Activated gamma-delta T cell (primary cell): ENCODE measurements around the gene SNX33.
"Not testable (repeated sequence)": the region's sequence is repeated elsewhere in the genome, so short reads cannot be mapped to it uniquely, and the experiment has no call there.

Experiments used
- DNase-seq: peaks from one replicate; lab custom pipeline; 2025; lab: John Stamatoyannopoulos, UW

The SNX33 gene

GRCh38 chr15:75699961-75700874 lies 52.5 kb downstream of the SNX33 start:
- not testable (repeated sequence) for DNase-seq

GRCh38 chr15:75701071-75702003 lies 53.6 kb downstream of the SNX33 start:
- DNase-seq = not testable (repeated sequence)

- DNase-seq = no peak
These were observed 54.7 kb downstream of the SNX33 start for GRCh38 chr15:75702436-75702835.

GRCh38 chr15:75703440-75704262 lies 55.9 kb downstream of the SNX33 start:
- DNase-seq = not testable (repeated sequence)

DNA sequence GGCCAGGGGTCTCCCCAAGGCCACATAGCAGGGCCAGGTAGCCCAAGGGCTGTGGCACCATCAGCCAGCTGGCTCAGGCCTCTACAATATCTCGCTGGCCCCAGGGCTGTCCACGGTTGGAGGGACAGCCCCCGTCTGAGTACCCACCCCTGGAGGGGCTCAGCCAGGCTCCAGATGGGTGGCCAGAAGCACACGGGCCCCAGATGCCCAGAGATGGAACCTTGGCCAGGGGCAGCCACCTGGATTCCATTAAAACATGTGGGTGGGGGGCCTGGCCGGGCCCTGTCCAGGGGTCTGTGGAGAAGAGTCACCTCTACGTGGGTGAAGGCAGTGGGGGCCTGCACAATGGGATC lies 56.5 kb downstream of the SNX33 start:
- DNase-seq = no peak

DNA sequence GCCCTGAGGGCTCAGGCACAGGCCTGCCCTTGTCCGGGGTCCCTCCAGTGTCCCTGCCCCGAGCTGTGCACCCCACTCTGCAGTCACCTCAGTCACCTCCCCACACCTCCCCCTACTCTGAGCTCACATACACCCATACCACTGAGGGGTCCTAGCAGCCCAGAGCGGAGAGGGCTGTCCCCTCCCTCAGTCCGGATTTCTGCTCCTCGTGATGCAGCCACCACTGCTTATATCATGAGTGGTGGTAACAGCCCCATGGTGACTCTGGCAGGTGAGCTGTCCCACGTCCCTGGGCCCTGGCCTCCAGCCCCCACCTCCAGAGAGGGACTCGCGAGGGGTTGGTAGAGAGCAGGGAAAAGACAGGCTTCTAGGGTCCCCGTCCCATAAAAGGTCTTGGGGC lies 56.9 kb downstream of the SNX33 start:
- no peak for DNase-seq

DNA sequence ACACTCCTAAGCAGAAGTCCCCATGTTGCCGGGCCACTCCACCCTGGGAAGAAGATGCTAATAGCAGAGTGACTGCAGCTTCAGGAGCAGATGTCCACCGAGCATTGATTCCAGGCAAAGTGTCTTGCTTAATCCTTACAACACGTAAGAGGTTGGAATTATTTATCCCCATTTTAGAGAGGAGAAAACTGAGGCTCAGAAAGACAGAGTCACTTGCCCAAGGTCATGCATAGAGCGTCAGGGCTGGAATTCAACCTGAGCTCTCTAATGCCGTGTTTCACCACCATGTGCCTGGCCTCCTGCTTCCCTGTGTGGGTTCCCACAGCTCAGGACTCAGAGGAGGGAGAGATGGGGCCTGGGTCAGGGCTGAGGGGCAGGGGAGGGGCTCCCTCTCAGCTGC lies 57.7 kb downstream of the SNX33 start:
- DNase-seq = not testable (repeated sequence)

- no peak for DNase-seq
These were observed 58.4 kb downstream of the SNX33 start for GRCh38 chr15:75705854-75706681.

GRCh38 chr15:75706682-75706954 lies 58.9 kb downstream of the SNX33 start:
- DNase-seq = no peak

DNA sequence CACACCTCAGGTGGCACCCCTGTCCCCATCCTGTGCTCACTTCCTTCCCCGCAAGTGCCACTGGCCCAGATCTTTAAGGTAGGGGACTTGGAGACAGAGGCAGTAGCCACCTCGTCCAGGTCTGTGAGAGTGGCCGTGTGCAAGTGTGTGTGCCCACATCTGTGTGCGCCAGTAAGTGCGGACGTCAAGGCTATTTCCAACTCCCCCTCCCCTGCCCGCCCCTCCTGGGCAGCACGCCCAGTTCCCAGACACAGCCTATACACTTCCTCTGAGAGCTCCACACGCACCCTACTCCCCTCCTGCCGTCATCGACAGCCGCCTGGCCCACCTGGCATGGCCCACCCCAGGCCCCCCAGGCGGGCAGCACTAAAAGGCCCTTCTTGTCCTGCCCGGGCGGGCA lies 61.7 kb downstream of the SNX33 start:
- not testable (repeated sequence) for DNase-seq

GRCh38 chr15:75710874-75711273 lies 63.2 kb downstream of the SNX33 start:
- not testable (repeated sequence) for DNase-seq

DNA sequence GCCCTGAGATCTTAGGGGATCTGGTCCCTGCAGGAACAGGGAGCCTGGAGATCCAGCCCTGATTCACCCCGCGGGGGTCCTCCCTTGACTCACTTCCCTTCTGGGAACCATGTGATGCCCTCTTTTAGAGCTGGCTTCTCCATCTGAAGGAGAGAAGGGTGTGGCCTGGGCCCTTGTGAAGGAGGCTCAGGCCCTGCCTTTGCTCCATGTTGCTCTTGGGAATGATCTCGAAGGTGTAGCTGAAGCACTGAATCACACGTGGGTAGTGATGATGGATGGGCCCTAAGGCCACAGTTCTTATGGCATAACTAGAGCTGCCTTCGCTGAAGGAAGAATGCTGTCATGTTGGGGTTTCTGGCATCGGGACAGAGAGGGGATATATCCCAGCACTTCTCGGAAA lies 63.8 kb downstream of the SNX33 start:
- DNase-seq = not testable (repeated sequence)
